ENCODE data around the gene C8G. TPM values are rescaled to one million over a fixed set of nuclear protein-coding genes. Genes with fewer than 3 reads are reported as not detected.

C8G gene
- polyA plus RNA-seq, 1 experiment: 0.48 TPM

- Histone ChIP-seq H3K27me3 (ENCODE audit: control insufficient read depth, insufficient read depth, low read length) (no peaks in the 10 kb centered on the region; the same call in 1 of the 2 replicates), H3K4me3 (ENCODE audit: low read depth, low read length) (no peak overlapping the region), H3K36me3 (ENCODE audit: control insufficient read depth, insufficient read depth, low read length) (no peaks in the 10 kb centered on the region)
- ChIA-PET CTCF (interaction anchor here (1.3 kb wide), 1 partner anchor 16 kb away, joined by 4 read pairs; no protein-coding TSS in a partner anchor), POLR2A (no interaction called here)
- TF ChIP-seq CTCF (IDR thresholded peaks at IDR 0.05; ENCODE audit: insufficient read depth, low read depth, low read length): no peak
- no peak for DNase-seq (ENCODE audit: low read depth)
Measured at GRCh38 chr9:136964171-136964689, 19.2 kb downstream of the C8G start.

GRCh38 chr9:136964833-136965422 lies 19.9 kb downstream of the C8G start:
- no peak overlapping the region for H3K4me3 ChIP-seq (ENCODE audit: low read depth, low read length)
- H3K36me3 ChIP-seq (ENCODE audit: control insufficient read depth, insufficient read depth, low read length): no peaks in the 10 kb centered on the region
- POLR2A ChIA-PET: no interaction called here
- CTCF ChIA-PET: interaction anchor here (0.7 to 1.3 kb wide), 3 partner anchors 17 to 64 kb away, joined by 3 to 5 read pairs (median 4); no protein-coding TSS in a partner anchor
- DNase-seq (ENCODE audit: low read depth): no peak
- no peaks in the 10 kb centered on the region; the same call in 1 of the 2 replicates for H3K27me3 ChIP-seq (ENCODE audit: control insufficient read depth, insufficient read depth, low read length)
- no peak for TF ChIP-seq CTCF (IDR thresholded peaks at IDR 0.05; ENCODE audit: insufficient read depth, low read depth, low read length)

- H3K27me3 ChIP-seq (ENCODE audit: control insufficient read depth, insufficient read depth, low read length): no peaks in the 10 kb centered on the region; the same call in 1 of the 2 replicates
- H3K36me3 ChIP-seq (ENCODE audit: control insufficient read depth, insufficient read depth, low read length): no peaks in the 10 kb centered on the region
- H3K4me3 ChIP-seq (ENCODE audit: low read depth, low read length): no peak overlapping the region
- POLR2A ChIA-PET: interaction anchor here (0.6 kb wide), 1 partner anchor 118 kb away, joined by 4 read pairs; no protein-coding TSS in a partner anchor
- CTCF ChIA-PET: interaction anchor here (0.7 to 1.2 kb wide), 3 partner anchors 38 to 64 kb away, joined by 3 to 5 read pairs (median 3); no protein-coding TSS in a partner anchor
- no peak for DNase-seq (ENCODE audit: low read depth)
- no peak for TF ChIP-seq CTCF (IDR thresholded peaks at IDR 0.05; ENCODE audit: insufficient read depth, low read depth, low read length)
Measured at GRCh38 chr9:136965771-136966484, 20.9 kb downstream of the C8G start.

GRCh38 chr9:136968333-136969127 lies 23.5 kb downstream of the C8G start:
- CTCF ChIA-PET: interaction anchor here (0.7 to 1.8 kb wide), 3 partner anchors 21 to 67 kb away, joined by 3 to 6 read pairs (median 3); partner anchors contain the start of gene ABCA2
- no peak for TF ChIP-seq CTCF (IDR thresholded peaks at IDR 0.05; ENCODE audit: insufficient read depth, low read depth, low read length)

More at GRCh38 chr9:136968333-136969127, 23.5 kb downstream of the C8G start:
- Histone ChIP-seq H3K4me3 (ENCODE audit: low read depth, low read length) (no peak overlapping the region), H3K27me3 (ENCODE audit: control insufficient read depth, insufficient read depth, low read length) (no peaks in the 10 kb centered on the region; the same call in 1 of the 2 replicates), H3K36me3 (ENCODE audit: control insufficient read depth, insufficient read depth, low read length) (no peaks in the 10 kb centered on the region)
- DNase-seq (ENCODE audit: low read depth): no peak
- POLR2A ChIA-PET: no interaction called here
